Measurements from ENCODE around the gene PGM5.

- TF ChIP-seq TEAD4 (IDR thresholded peaks at IDR 0.05) (no peak), ZBTB7A (IDR thresholded peaks at IDR 0.05; ENCODE audit: low read depth) (no peak), YY1 (IDR thresholded peaks at IDR 0.05; ENCODE audit: low read depth) (no peak), CEBPB (IDR thresholded peaks at IDR 0.05) (no peak), CREB1 (IDR thresholded peaks at IDR 0.05; ENCODE audit: low read depth) (no peak), EGR1 (IDR thresholded peaks at IDR 0.05) (no peak), MAX (IDR thresholded peaks at IDR 0.05) (no peak), RAD21 (IDR thresholded peaks at IDR 0.05; ENCODE audit: low read depth) (no peak), NFIC (IDR thresholded peaks at IDR 0.05) (no peak), REST (IDR thresholded peaks at IDR 0.05; ENCODE audit: low read depth) (no peak)
These were observed 190.4 kb downstream of the PGM5 start for GRCh38 chr9:68546596-68547390.

Data from Ishikawa (cell line).